GM21619 (cell line): ENCODE measurements around the gene DUSP2.

Experiments
- ATAC-seq: cut with Tn5 transposase; IDR thresholded peaks from one replicate; pipeline ENCODE4 v1.9.1; 2021; ENCODE audit not compliant: unreplicated experiment

Gene DUSP2

GRCh38 chr2:96145036-96145847 is at the start of gene DUSP2:
Gene DUSP2, minus strand, starts transcription at chr2:96145440. Its CDS starts 86 bp downstream, at chr2:96145354.
- peak; percentile 41 for ATAC-seq

GRCh38 chr2:96191937-96192670 is 46.9 kb upstream of the DUSP2 start:
- ATAC-seq = no peak

GRCh38 chr2:96188821-96189526 is 43.7 kb upstream of the DUSP2 start:
- ATAC-seq = no peak

GRCh38 chr2:96186562-96186961 is 41.3 kb upstream of the DUSP2 start:
- no peak for ATAC-seq

GRCh38 chr2:96185516-96185915 is 40.3 kb upstream of the DUSP2 start:
- no peak for ATAC-seq

GRCh38 chr2:96184989-96185388 is 39.7 kb upstream of the DUSP2 start:
- ATAC-seq = no peak

- ATAC-seq = no peak
These were observed 38.9 kb upstream of the DUSP2 start for GRCh38 chr2:96184188-96184587.

GRCh38 chr2:96181529-96181928 is 36.3 kb upstream of the DUSP2 start:
- ATAC-seq = no peak

- no peak for ATAC-seq
These were observed 35.3 kb upstream of the DUSP2 start for GRCh38 chr2:96180521-96180920.

GRCh38 chr2:96180002-96180401 is 34.8 kb upstream of the DUSP2 start:
- ATAC-seq = no peak

- ATAC-seq = no peak
These were observed 31.4 kb upstream of the DUSP2 start for GRCh38 chr2:96176661-96177060.

GRCh38 chr2:96175951-96176350 is 30.7 kb upstream of the DUSP2 start:
- no peak for ATAC-seq

GRCh38 chr2:96174251-96175144 is 29.3 kb upstream of the DUSP2 start:
- no peak for ATAC-seq

GRCh38 chr2:96171831-96172230 is 26.6 kb upstream of the DUSP2 start:
- ATAC-seq = no peak

GRCh38 chr2:96170626-96171025 is 25.4 kb upstream of the DUSP2 start:
- no peak for ATAC-seq

GRCh38 chr2:96169868-96170507 is 24.7 kb upstream of the DUSP2 start:
- no peak for ATAC-seq

GRCh38 chr2:96167407-96168013 is 22.3 kb upstream of the DUSP2 start:
- ATAC-seq = no peak

GRCh38 chr2:96164459-96165184 is 19.4 kb upstream of the DUSP2 start:
- ATAC-seq = peak; percentile 69

GRCh38 chr2:96163768-96164429 is 18.7 kb upstream of the DUSP2 start:
- ATAC-seq = peak; percentile 54
